GM18511 (cell line): ENCODE results near the gene OPA1.

Experiments used
- ATAC-seq: cut with Tn5 transposase; IDR thresholded peaks from one replicate; pipeline ENCODE4 v1.9.1; 2021; ENCODE audit warnings: mild to moderate bottlenecking, moderate library complexity; ENCODE audit not compliant: unreplicated experiment

The OPA1 gene, protein sequence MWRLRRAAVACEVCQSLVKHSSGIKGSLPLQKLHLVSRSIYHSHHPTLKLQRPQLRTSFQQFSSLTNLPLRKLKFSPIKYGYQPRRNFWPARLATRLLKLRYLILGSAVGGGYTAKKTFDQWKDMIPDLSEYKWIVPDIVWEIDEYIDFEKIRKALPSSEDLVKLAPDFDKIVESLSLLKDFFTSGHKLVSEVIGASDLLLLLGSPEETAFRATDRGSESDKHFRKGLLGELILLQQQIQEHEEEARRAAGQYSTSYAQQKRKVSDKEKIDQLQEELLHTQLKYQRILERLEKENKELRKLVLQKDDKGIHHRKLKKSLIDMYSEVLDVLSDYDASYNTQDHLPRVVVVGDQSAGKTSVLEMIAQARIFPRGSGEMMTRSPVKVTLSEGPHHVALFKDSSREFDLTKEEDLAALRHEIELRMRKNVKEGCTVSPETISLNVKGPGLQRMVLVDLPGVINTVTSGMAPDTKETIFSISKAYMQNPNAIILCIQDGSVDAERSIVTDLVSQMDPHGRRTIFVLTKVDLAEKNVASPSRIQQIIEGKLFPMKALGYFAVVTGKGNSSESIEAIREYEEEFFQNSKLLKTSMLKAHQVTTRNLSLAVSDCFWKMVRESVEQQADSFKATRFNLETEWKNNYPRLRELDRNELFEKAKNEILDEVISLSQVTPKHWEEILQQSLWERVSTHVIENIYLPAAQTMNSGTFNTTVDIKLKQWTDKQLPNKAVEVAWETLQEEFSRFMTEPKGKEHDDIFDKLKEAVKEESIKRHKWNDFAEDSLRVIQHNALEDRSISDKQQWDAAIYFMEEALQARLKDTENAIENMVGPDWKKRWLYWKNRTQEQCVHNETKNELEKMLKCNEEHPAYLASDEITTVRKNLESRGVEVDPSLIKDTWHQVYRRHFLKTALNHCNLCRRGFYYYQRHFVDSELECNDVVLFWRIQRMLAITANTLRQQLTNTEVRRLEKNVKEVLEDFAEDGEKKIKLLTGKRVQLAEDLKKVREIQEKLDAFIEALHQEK

GRCh38 chr3:193592841-193593667, at the start of gene OPA1:
Gene OPA1 (plus strand): TSS chr3:193593208. CDS start chr3:193593378, 170 bp downstream.
- peak; percentile 98 for ATAC-seq

- ATAC-seq = no peak
Observed at GRCh38 chr3:193544289-193544688, 48.7 kb upstream of the OPA1 start.

DNA sequence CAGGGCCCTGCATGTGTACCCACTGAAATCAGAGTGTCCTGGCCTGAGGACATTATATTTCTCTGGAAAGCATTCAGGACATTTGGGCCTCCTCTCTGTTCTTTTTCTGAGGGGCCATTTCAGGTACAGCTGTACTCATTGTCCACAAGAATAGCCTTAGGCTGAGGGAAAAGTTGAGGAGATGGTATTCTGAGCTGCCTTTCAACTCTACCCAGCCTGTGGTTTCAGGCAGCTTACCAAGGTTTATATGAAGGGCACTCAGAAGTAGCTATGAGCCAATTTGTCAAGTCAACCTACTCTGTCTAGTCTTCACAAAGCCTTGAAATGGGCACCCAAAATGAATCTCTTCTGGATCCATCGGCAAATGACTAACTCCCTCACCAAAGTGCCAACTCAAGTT, 47.7 kb upstream of the OPA1 start:
- ATAC-seq = no peak

- no peak for ATAC-seq
Observed at GRCh38 chr3:193546129-193546528, 46.9 kb upstream of the OPA1 start.

- no peak for ATAC-seq
Observed at GRCh38 chr3:193548406-193548805, 44.6 kb upstream of the OPA1 start.

DNA sequence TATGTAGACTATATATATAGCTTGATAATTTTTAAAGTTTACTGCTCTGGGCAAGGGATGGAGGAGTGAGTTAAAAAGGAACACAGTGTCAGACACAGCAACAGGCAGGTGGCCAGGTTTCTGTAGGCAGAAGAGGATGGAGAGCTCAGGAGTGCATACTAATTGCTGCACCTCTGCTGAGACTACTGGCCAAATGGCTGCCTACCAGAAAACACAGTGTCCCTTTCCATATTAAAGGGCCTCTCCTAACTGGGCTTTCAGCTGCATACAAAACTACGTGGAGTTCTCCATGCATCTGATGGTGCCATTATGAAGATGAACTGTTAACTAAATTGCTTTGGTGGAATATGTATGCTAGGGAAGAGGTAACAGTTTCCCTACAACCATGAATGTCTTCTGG, 40.1 kb upstream of the OPA1 start:
- no peak for ATAC-seq

- ATAC-seq = no peak
Observed at GRCh38 chr3:193553586-193553985, 39.4 kb upstream of the OPA1 start.

GRCh38 chr3:193554811-193555210, 38.2 kb upstream of the OPA1 start, which contains the start of gene ATP13A4:
Gene ATP13A4 (minus strand): TSS chr3:193554895. CDS start chr3:193554799, 96 bp downstream.
- no peak for ATAC-seq

DNA sequence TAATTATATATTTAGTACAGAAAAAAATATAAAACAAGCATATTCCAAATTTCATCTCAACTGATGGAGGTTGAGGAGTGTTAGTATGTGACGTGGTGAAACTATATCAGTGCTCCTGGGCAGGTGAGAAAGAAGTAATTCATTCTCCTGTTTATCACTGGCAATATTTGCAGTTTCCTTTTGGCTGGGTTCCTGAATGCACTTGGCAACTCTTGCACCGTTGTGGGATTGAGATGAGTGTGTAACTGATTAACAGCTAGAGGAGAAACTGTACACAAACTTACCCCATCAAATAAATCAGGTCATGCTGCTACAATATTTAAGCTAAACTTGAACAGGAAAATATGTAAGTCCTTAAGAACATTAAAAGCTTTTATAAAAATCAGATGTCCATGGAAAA, 36.2 kb upstream of the OPA1 start:
- no peak for ATAC-seq

GRCh38 chr3:193559100-193559499, 33.9 kb upstream of the OPA1 start:
- no peak for ATAC-seq

- ATAC-seq = no peak
Observed at GRCh38 chr3:193560091-193560490, 32.9 kb upstream of the OPA1 start.

DNA sequence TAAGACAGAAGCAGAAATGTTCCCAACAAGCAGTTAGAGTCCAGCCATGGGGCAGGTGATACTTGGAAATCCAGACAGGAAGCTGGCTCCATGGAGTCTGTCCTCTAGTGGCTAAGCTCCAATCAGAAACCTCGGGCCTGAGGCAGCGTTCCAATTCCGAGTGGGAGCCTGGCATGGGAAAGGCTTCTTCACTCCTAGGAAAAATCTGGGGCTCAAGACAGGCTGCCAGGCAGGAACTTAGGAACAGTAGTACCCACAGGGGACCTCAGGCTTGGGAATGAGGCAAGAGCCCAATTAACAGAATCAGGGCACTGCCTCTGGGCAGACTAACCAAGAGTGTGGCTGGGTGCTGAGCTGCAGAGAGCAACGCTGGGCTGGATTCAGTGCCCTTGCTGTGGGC, 32.1 kb upstream of the OPA1 start:
- ATAC-seq = no peak

DNA sequence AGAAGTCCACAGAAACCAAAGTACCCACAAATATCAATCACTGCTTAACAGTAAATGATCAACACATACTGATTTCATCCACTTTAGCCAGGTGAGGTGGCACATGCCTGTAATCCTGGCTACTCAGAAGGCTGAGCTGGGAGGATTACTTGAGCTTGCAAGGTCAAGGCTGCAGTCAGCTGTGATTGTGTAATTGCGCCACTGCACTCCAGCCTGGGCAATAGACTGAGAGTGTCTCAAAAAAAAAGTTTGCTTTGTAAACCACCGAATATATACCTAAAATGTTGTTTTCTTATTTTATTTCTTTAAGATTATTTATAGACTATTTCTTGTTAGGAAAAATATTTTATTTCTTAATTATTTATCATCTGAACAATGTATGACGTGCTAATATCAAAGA, 29.6 kb upstream of the OPA1 start:
- ATAC-seq = no peak

- ATAC-seq = no peak
Observed at GRCh38 chr3:193564012-193564411, 29.0 kb upstream of the OPA1 start.

DNA sequence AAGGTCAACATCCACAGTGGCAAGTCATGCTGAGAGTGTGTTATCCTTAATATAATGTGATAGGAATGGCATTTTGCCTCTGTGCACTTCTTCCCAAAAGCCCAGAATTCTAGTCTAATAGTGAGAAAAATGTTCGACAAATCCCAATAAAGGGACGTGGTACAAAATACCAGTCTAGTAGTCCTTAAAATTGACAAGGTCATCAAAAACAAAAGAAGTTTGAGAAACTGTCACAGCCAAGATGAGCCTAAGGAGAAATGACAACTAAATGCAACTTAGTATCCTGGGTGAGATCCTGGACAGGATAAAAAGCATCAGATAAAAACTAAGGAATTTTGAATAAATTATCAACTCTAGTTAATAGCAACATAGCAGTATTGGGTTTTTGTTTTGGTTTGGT, 23.9 kb upstream of the OPA1 start:
- no peak for ATAC-seq

GRCh38 chr3:193572426-193572908, 20.5 kb upstream of the OPA1 start:
- peak; percentile 79 for ATAC-seq

- no peak for ATAC-seq
Observed at GRCh38 chr3:193573403-193574191, 19.4 kb upstream of the OPA1 start.

GRCh38 chr3:193574488-193575070, 18.4 kb upstream of the OPA1 start:
- no peak for ATAC-seq

- no peak for ATAC-seq
Observed at GRCh38 chr3:193585530-193585929, 7.5 kb upstream of the OPA1 start.
